Activated T-helper 17 cell treated with anti-CD3 and anti-CD28 coated beads, Interleukin-2, amount 50 U/mL, for 72 hours (primary cell): ENCODE measurements around the gene SUPT5H. TPM values are rescaled to one million over a fixed set of nuclear protein-coding genes. Genes with fewer than 3 reads are reported as not detected.

Source experiments
- ATAC-seq: fragments of 150-1000 bp; cut with Tn5 transposase; replicated peaks from 2 replicates; pipeline ENCODE4 v1.10.0; 2021; ENCODE audit warnings: mild to moderate bottlenecking, moderate library complexity
- H3K27ac Mint-ChIP-seq: one replicate; pipeline ENCODE4 v1.8.0; 2022; ENCODE audit warnings: mixed read lengths
- H3K27me3 Mint-ChIP-seq: one replicate; pipeline ENCODE4 v1.8.0; 2022; ENCODE audit warnings: mixed read lengths
- H3K36me3 Mint-ChIP-seq: one replicate; pipeline ENCODE4 v1.8.0; 2022; ENCODE audit warnings: low read depth, mild to moderate bottlenecking, mixed read lengths
- H3K4me1 Mint-ChIP-seq: one replicate; pipeline ENCODE4 v1.8.0; 2022; ENCODE audit warnings: mixed read lengths
- H3K4me3 Mint-ChIP-seq: one replicate; pipeline ENCODE4 v1.8.0; 2022; ENCODE audit warnings: mild to moderate bottlenecking, mixed read lengths
- H3K9me3 Mint-ChIP-seq: one replicate; pipeline ENCODE4 v1.8.0; 2022; ENCODE audit warnings: mixed read lengths
- total RNA-seq, 2 donors: library from RNA; stranded (reverse); gene quantifications; one replicate each; pipeline ENCODE4 v1.2.3, GENCODE V29; 2022

Gene SUPT5H
- total RNA-seq, 2 donors from 2014 or later = 182 to 239 TPM

DNA sequence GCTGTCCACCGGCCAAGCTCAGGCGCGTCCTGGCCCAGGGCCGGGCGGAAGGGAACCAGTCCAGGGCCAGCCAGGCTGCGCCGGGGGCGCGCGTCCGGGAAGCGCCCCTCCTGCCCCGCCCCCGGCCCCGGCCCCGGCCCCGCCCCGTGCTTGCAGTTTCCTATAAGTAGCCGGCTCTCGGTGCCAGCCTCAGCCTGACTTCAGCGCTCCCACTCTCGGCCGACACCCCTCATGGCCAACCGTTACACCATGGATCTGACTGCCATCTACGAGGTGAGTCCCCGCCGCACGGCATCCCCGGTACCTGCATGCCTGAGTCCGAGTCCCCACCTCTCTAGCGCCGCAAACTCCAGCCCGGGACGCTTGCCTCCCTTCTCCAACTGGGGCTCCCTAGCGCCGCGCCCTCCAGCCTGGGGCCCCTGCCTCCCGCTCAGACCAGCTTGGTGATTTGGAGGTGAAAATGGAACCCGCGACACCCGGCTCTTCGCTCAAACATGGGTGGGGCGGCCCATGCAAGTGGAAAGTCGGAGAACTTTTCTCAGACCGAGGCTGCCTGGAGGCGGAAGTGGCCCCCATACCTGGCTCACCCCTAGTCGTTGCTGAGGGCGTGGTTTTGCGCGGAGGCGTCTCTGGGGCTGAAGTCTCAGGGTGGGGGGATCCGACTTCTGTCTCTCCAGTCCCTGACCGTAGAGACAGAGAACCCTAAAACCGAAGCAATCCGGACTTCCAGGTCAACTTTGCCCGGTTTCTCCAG lies 38.5 kb upstream of the SUPT5H start, which contains the start of gene ZFP36:
ZFP36 (plus strand) TSS at position 192 of the 754 bp plus-strand sequence; CDS start at position 250, 58 bp downstream.
- Mint-ChIP-seq H3K4me1 (peaks cover 25% of the 10 kb centered on the region), H3K36me3 (peaks cover 73% of the 10 kb centered on the region), H3K27me3 (no peaks in the 10 kb centered on the region), H3K4me3 (peak within 1 kb of the TSS; percentile 91), H3K27ac (peak within 1 kb of the TSS; percentile 100), H3K9me3 (no peaks in the 10 kb centered on the region)
- peak; percentile 28 for ATAC-seq

DNA sequence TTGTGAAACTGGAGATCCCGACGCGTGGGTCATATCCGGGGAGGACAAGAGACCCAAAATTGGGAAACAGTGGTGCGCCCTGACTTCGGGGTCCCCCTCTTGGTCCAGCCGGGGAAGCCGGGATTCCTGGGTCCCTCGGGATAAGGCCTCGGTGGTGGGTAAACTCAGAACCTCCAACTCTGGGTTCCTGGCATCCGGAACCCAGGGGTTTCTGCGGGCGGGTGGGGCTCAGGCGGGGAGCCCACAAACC lies 38.0 kb upstream of the SUPT5H start:
- peak overlapping the region; percentile 100 for H3K27ac Mint-ChIP-seq
- H3K36me3 Mint-ChIP-seq = peaks cover 73% of the 10 kb centered on the region
- no peaks in the 10 kb centered on the region for H3K27me3 Mint-ChIP-seq
- H3K4me3 Mint-ChIP-seq = peak overlapping the region; percentile 91
- peaks cover 25% of the 10 kb centered on the region for H3K4me1 Mint-ChIP-seq
- H3K9me3 Mint-ChIP-seq = no peaks in the 10 kb centered on the region
- no peak for ATAC-seq

DNA sequence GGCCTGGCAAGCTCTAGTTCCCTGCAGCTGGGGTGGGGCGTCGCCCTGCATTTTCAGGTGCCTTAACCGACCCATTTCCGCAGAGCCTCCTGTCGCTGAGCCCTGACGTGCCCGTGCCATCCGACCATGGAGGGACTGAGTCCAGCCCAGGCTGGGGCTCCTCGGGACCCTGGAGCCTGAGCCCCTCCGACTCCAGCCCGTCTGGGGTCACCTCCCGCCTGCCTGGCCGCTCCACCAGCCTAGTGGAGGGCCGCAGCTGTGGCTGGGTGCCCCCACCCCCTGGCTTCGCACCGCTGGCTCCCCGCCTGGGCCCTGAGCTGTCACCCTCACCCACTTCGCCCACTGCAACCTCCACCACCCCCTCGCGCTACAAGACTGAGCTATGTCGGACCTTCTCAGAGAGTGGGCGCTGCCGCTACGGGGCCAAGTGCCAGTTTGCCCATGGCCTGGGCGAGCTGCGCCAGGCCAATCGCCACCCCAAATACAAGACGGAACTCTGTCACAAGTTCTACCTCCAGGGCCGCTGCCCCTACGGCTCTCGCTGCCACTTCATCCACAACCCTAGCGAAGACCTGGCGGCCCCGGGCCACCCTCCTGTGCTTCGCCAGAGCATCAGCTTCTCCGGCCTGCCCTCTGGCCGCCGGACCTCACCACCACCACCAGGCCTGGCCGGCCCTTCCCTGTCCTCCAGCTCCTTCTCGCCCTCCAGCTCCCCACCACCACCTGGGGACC lies 37.6 kb upstream of the SUPT5H start:
- Mint-ChIP-seq H3K36me3 (peaks cover 70% of the 10 kb centered on the region), H3K4me3 (peak overlapping the region; percentile 91), H3K27ac (peak overlapping the region; percentile 100), H3K9me3 (no peaks in the 10 kb centered on the region), H3K4me1 (peaks cover 25% of the 10 kb centered on the region), H3K27me3 (no peaks in the 10 kb centered on the region)
- ATAC-seq = no peak

DNA sequence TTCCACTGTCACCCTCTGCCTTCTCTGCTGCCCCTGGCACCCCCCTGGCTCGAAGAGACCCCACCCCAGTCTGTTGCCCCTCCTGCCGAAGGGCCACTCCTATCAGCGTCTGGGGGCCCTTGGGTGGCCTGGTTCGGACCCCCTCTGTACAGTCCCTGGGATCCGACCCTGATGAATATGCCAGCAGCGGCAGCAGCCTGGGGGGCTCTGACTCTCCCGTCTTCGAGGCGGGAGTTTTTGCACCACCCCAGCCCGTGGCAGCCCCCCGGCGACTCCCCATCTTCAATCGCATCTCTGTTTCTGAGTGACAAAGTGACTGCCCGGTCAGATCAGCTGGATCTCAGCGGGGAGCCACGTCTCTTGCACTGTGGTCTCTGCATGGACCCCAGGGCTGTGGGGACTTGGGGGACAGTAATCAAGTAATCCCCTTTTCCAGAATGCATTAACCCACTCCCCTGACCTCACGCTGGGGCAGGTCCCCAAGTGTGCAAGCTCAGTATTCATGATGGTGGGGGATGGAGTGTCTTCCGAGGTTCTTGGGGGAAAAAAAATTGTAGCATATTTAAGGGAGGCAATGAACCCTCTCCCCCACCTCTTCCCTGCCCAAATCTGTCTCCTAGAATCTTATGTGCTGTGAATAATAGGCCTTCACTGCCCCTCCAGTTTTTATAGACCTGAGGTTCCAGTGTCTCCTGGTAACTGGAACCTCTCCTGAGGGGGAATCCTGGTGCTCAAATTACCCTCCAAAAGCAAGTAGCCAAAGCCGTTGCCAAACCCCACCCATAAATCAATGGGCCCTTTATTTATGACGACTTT lies 36.8 kb upstream of the SUPT5H start:
- ATAC-seq = no peak
- Mint-ChIP-seq H3K4me3 (peak overlapping the region; percentile 91), H3K36me3 (peaks cover 68% of the 10 kb centered on the region), H3K4me1 (peaks cover 25% of the 10 kb centered on the region), H3K27me3 (no peaks in the 10 kb centered on the region), H3K9me3 (no peaks in the 10 kb centered on the region), H3K27ac (peak overlapping the region; percentile 100)

DNA sequence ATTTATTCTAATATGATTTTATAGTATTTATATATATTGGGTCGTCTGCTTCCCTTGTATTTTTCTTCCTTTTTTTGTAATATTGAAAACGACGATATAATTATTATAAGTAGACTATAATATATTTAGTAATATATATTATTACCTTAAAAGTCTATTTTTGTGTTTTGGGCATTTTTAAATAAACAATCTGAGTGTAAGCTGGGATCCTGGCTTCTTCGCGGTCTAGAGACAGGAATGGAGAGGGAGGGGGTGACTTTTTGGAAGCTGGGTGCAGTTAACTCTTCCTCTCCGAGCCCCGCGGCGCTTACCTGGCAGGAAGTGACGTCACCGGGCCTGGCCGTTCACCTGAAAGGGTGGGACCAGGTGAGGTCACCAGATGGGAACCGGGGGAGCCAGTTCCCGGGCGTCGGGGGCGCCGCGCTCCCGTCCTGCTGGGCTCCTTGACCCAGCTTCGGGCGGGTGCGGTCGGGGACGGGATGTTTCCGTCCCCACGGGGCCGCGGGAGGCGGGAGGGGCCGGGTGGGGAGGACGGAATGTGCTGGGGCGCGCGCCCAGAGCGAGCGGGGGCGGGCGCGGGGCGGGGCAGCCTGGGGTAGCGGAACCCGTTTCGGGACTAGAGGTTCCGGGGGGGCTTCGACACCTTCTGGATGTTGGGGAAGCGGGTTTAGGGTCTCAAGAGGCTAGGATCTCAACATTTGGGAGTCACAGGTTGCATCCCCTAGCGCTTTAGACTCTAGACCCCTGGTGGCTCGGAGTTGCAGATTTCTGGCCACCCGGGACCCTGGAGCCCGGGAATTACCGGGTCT lies 36.0 kb upstream of the SUPT5H start:
- peaks cover 32% of the 10 kb centered on the region for H3K4me1 Mint-ChIP-seq
- H3K36me3 Mint-ChIP-seq = peaks cover 76% of the 10 kb centered on the region
- ATAC-seq = peak; percentile 19
- no peaks in the 10 kb centered on the region for H3K27me3 Mint-ChIP-seq
- H3K4me3 Mint-ChIP-seq = peak overlapping the region; percentile 91
- H3K27ac Mint-ChIP-seq = peak overlapping the region; percentile 100
- no peaks in the 10 kb centered on the region for H3K9me3 Mint-ChIP-seq

DNA sequence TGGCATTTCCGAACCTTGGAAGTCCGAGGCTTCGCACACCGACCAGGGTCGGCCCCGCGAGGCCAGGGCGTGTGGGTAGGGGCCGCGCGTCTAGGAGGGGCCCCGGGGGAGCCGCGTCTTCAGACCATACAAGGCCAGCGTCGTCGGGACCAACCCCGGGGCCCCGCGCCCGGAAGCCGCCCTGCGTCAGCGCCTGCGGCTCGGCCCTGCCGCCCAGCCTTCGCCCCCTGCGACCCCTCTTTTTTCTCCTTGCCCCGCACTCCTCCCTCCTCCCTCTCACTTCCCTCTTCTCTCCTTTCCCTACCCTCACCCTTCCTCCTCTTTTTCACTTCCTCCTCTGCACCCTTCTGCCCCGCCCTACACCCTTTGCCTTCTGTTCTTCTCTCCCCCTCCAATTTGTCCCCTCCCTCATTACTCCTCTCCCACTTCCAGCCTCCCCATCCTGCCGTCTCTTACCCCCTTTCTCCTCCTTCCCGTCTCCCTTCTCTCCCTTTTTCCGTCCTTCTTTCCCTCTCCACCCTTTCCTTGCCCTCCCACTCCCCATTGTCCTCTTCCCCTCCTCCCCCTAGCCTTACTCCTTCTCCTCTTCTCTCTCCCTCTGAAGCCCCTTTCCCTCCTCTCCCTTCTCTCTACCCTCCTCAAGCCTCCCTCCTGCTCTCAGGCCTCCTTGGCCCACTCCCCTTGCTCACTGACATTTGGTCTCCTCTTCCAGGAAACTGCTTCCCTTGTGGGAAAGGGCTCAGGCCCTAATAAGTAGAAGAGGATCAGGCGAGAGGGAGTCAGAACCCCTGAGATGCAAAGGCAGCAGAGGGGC lies 35.2 kb upstream of the SUPT5H start:
- H3K36me3 Mint-ChIP-seq = peaks cover 82% of the 10 kb centered on the region
- H3K27me3 Mint-ChIP-seq = no peaks in the 10 kb centered on the region
- no peaks in the 10 kb centered on the region for H3K9me3 Mint-ChIP-seq
- H3K27ac Mint-ChIP-seq = peak overlapping the region; percentile 100
- peak overlapping the region; percentile 91 for H3K4me3 Mint-ChIP-seq
- peaks cover 37% of the 10 kb centered on the region for H3K4me1 Mint-ChIP-seq
- ATAC-seq = peak; percentile 36

DNA sequence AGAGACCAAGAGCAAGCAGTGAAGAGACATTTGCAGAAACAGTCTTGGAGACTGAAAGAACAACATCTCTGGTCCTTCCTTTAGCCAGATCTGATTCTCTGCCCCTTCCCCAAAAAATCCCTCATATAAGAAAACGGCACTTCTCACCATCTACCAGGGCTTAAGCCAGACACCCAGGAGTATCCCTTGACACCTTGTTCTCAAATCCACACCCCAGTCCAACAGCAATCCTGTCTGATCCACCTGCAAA lies 34.6 kb upstream of the SUPT5H start:
- peak overlapping the region; percentile 91 for H3K4me3 Mint-ChIP-seq
- peaks cover 37% of the 10 kb centered on the region for H3K4me1 Mint-ChIP-seq
- H3K9me3 Mint-ChIP-seq = no peaks in the 10 kb centered on the region
- no peak for ATAC-seq
- peak overlapping the region; percentile 100 for H3K27ac Mint-ChIP-seq
- H3K27me3 Mint-ChIP-seq = no peaks in the 10 kb centered on the region
- H3K36me3 Mint-ChIP-seq = peaks cover 84% of the 10 kb centered on the region

DNA sequence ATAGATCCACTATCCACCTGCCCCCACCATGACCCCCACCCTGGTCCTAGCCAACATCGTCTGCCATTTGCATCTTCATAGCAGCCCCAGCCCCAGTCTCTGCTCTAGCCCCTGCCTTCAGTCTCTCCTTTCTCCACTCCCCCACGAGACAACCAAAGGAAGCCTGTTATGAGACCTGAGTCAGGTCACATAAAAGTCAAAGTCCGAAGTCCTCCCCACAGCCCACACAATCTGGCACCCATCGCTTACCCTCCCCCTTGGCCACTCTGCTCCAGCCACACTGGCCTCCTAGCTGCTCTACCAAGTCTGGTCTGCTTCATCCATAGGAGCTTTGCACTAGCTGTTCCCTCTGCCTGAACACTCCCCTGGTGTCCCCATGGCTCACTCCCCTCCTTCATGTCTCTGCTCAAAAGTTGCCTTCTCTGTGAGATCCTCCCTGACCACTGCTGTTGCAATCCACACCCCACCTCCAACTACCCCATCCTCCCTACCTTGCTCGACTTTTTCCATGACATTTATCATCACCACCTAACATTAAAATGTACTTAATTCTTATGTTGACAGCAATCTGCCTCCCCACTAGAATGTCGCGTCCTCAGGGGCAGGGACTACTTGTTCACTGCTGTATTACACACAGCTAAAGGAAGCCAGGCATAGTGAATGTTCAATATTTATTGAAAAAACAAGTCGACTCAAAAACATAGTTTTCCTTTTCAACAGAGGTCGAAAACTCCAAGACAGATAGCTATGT lies 34.1 kb upstream of the SUPT5H start:
- peak overlapping the region; percentile 100 for H3K27ac Mint-ChIP-seq
- no peaks in the 10 kb centered on the region for H3K27me3 Mint-ChIP-seq
- peaks cover 34% of the 10 kb centered on the region for H3K4me1 Mint-ChIP-seq
- peak overlapping the region; percentile 91 for H3K4me3 Mint-ChIP-seq
- no peak for ATAC-seq
- no peaks in the 10 kb centered on the region for H3K9me3 Mint-ChIP-seq
- H3K36me3 Mint-ChIP-seq = peaks cover 80% of the 10 kb centered on the region

DNA sequence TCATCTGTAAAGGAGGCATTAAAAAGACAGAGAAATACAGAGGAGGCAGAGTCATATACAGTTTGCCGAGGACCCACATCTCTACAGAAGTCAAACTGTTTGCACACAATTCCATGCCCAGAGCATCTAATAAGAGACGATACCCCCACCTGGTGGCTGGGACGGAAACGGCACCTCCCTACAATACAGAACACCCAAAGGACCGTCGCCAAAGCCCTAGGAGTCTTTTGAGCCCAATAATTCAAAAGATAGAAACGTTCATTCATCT lies 33.6 kb upstream of the SUPT5H start:
- Mint-ChIP-seq H3K4me1 (peaks cover 31% of the 10 kb centered on the region), H3K4me3 (peak overlapping the region; percentile 91), H3K27me3 (no peaks in the 10 kb centered on the region), H3K36me3 (peaks cover 75% of the 10 kb centered on the region), H3K27ac (peak overlapping the region; percentile 100), H3K9me3 (no peaks in the 10 kb centered on the region)
- peak; percentile 54 for ATAC-seq

DNA sequence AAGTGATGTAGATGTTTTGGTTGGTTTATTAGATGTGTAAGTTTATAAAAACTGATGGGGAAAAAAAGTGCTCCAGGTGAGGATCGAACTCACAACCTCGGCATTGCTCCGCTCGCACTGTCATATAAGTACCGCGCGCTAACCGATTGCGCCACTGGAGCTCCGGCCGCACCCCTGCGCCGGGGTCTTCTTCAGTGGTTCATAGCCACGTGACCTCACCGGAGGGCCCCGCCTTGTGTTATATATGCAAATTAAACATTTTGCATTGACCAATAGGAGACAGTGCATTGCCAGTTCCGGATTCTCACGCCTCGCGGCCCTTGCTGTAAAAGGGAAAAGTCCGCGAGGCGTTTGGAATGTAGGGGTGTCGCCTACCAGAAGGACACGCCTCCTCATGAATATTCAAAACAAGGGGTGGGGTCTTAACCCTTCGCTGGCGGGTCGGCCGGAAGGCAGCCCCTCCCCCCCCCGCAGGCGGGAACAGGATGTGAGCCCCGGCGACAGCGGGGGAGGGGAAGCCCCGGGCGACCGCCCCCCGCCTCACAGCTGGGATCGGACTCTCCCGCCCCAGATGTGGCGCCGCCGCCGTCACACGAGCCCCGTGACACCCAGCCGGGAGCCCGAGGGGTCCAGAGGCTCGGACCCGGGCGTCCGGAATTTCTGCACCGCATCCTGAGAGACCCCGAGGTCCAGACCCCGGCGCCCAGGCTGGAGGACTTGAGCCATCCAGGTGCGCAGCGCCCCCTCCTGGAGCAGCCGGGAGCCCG lies 33.1 kb upstream of the SUPT5H start, which contains the start of gene PLEKHG2:
PLEKHG2 (plus strand) TSS at position 570 of the 767 bp plus-strand sequence. CDS start 1,418 bp downstream, outside the sequence.
- Mint-ChIP-seq H3K27ac (peak within 1 kb of the TSS; percentile 100), H3K9me3 (no peaks in the 10 kb centered on the region), H3K36me3 (peaks cover 72% of the 10 kb centered on the region), H3K4me1 (peaks cover 31% of the 10 kb centered on the region), H3K27me3 (no peaks in the 10 kb centered on the region), H3K4me3 (peak within 1 kb of the TSS; percentile 91)
- ATAC-seq = peak; percentile 71

DNA sequence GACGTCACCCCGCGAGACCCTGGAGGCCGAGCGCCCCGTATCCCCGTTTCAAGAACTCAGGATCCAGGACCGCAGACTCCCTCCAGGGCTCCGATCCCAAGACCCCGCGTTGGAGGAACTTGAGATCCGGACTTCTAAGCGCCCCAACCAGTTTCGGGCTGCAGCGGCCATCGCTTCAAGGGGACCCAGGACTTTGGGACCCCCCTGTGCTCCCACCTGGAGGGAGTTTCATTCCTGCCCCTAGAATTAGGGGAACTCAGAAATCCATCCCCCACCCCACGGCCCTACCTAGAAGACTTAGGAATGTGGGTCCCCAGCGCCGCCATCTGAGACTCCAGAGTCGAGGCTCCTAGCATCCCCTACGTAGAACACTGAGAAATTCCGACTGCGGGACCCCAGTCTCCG lies 32.5 kb upstream of the SUPT5H start:
- Mint-ChIP-seq H3K36me3 (peaks cover 72% of the 10 kb centered on the region), H3K9me3 (no peaks in the 10 kb centered on the region), H3K4me3 (peak overlapping the region; percentile 91), H3K27me3 (no peaks in the 10 kb centered on the region), H3K27ac (peak overlapping the region; percentile 100), H3K4me1 (peaks cover 31% of the 10 kb centered on the region)
- no peak for ATAC-seq

DNA sequence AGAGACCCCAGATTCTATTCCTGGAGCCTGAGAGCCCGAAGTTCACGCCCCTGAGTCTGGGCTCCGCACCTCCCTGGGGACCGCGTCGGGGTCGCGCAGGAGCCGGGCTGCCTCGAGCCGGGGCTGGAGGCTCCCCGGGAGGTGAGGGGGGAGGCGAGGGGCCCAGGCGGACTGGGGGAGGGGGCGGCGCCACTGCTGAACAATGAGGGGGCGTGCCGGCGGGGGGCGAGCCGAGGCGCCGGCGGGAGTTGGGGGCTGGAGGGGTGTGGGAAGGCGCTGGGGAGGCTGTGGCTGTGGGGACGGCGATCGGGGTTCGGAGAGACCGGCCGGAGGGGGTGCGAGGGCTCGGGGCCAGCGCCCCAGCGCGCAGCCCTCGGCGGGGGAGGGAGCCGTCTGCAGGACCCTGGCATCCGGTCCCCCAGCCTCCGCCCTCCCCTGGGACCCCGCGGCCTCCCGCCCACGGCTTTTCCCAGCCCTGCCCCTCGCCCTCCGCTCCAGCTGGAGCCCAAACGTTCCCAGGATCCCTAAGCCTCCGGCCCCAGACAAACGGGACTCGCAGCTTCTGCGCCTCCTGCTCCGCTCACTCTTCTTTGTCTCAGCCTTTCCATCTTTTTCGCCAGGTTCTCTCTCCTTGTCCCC lies 32.0 kb upstream of the SUPT5H start:
- Mint-ChIP-seq H3K27ac (peak overlapping the region; percentile 100), H3K27me3 (no peaks in the 10 kb centered on the region), H3K4me3 (peak overlapping the region; percentile 91), H3K9me3 (no peaks in the 10 kb centered on the region), H3K36me3 (peaks cover 72% of the 10 kb centered on the region), H3K4me1 (peaks cover 31% of the 10 kb centered on the region)
- ATAC-seq = no peak
